Measurements from ENCODE around the gene FKBP14. TPM values are rescaled to one million over a fixed set of nuclear protein-coding genes. Genes with fewer than 3 reads are reported as not detected.
A peak's percentile ranks its signal among the peaks of the same experiment; 100 is the strongest.

Gene FKBP14
- total and polyA plus RNA-seq, 2 experiments from 2014 or later = 8.1 to 29.6 TPM

- no peaks in the 10 kb centered on the region for H3K27me3 ChIP-seq
- H3K27ac ChIP-seq = no peak overlapping the region
- no peaks in the 10 kb centered on the region for H3K36me3 ChIP-seq
- DNase-seq (ENCODE audit: low read depth in 1 of 2, low spot score in 1 of 2) = no peak
- TF ChIP-seq, protein P1, sequence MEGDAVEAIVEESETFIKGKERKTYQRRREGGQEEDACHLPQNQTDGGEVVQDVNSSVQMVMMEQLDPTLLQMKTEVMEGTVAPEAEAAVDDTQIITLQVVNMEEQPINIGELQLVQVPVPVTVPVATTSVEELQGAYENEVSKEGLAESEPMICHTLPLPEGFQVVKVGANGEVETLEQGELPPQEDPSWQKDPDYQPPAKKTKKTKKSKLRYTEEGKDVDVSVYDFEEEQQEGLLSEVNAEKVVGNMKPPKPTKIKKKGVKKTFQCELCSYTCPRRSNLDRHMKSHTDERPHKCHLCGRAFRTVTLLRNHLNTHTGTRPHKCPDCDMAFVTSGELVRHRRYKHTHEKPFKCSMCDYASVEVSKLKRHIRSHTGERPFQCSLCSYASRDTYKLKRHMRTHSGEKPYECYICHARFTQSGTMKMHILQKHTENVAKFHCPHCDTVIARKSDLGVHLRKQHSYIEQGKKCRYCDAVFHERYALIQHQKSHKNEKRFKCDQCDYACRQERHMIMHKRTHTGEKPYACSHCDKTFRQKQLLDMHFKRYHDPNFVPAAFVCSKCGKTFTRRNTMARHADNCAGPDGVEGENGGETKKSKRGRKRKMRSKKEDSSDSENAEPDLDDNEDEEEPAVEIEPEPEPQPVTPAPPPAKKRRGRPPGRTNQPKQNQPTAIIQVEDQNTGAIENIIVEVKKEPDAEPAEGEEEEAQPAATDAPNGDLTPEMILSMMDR (IDR thresholded peaks at IDR 0.05; ENCODE audit: low read depth, low read length) = no peak
- H3K4me3 ChIP-seq = no peak overlapping the region
- peaks cover 3% of the 10 kb centered on the region for H3K4me1 ChIP-seq (ENCODE audit: low read depth)
- H3K9me3 ChIP-seq (ENCODE audit: low read depth) = no peaks in the 10 kb centered on the region
Measured at GRCh38 chr7:29980151-29980550, 46.4 kb downstream of the FKBP14 start.

DNA sequence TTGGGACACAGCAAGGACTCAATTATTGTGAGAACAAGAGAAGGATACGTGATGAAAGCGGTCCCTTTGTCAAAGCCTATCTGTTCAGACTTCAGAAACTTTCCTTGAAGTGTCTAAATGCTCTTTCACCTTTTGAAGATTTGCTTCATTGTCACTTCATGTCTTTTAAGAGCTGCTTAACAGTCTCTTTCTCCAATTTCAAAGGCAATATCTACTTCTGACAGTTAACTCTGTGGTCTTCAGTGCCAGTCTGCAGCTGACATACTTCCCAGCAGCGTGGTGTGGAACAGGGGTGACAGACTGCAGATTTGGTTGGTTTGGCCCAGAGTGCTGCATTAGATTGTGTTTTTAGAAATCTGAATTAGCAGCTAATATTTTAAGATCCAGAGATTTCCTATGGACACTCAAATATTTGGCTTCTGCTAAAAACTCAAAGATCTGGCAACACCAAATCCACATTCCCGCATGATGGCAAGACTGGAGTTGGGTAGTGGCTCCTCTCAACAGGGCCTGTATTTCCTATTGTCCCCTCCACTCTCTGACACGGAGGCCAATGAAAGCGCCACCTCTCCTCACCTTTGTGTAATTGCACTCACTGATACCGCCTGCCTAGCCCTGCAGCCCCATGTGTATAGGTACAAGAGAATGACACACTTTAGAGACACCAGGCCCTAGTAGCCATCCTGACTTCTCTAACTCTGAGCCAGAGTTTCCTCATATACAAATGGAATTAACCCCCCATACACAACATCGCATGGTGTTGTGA lies 48.4 kb downstream of the FKBP14 start:
- no peaks in the 10 kb centered on the region for H3K9me3 ChIP-seq (ENCODE audit: low read depth)
- DNase-seq (ENCODE audit: low read depth in 1 of 2, low spot score in 1 of 2) = peak in 1 of 2 donors; percentile 50
- H3K27me3 ChIP-seq = no peaks in the 10 kb centered on the region
- TF ChIP-seq, protein P1 (IDR thresholded peaks at IDR 0.05; ENCODE audit: low read depth, low read length) = no peak
- no peak overlapping the region for H3K4me3 ChIP-seq
- peaks cover 3% of the 10 kb centered on the region for H3K4me1 ChIP-seq (ENCODE audit: low read depth)
- no peak overlapping the region for H3K27ac ChIP-seq
- H3K36me3 ChIP-seq = no peaks in the 10 kb centered on the region

DNA sequence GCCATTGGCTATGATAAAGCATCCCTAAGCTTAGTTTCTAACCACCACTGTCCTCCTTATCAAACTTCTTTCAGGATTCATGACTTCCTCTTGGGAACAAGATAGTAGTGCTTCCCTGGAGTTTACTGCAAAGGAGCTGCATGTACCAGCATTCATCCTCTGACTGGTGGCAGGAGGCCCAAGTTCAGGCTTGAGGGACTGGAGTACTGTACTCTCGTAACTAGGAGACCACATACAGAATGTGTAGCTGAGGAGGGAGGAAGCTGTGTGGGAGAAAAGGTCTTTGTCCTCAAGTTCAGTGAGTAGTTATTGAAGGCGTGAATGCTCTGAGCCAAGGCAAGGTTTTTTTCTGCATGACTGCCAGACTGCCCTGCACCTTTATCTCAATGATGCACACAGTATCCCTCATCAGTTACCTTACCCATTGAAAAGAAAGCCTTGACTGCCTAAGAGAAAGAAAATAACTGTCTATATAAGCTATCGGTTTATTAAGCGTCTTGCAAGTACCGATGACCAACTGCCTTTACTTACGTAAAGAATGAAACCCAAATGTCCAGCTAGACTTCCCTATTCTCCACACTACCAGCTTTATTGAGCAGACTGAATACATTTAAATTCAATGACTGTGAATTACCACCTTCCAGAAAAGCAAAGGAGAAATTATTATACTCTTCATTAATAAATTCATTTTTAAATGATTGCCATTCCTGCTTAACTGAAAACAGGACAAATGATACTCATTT lies 49.7 kb downstream of the FKBP14 start:
- no peak overlapping the region for H3K27ac ChIP-seq
- no peaks in the 10 kb centered on the region for H3K9me3 ChIP-seq (ENCODE audit: low read depth)
- DNase-seq (ENCODE audit: low read depth in 1 of 2, low spot score in 1 of 2) = peak; percentile 14 to 90
- no peaks in the 10 kb centered on the region for H3K36me3 ChIP-seq
- peaks cover 3% of the 10 kb centered on the region for H3K4me1 ChIP-seq (ENCODE audit: low read depth)
- no peak overlapping the region for H3K4me3 ChIP-seq
- no peaks in the 10 kb centered on the region for H3K27me3 ChIP-seq
- TF ChIP-seq, protein P1 (IDR thresholded peaks at IDR 0.05; ENCODE audit: low read depth, low read length) = no peak

DNA sequence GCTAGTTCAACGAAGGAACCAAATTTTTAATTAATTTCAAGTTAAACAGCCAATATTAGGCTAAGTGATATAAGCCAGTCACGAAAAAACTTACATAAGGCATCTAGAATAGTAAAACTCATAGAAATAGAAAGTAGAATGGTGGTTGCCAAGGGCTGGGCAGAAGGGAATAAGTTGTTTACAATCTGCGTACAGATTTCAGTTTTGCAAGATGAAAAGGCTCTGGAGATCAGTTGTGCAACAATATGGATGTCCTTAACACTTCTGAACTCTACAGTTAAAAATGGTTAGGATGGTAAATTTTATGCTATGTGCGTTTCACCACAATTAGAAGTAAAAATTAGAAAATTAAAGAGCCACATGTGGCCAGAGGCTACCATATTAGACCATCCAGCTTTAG lies 50.2 kb downstream of the FKBP14 start:
- no peaks in the 10 kb centered on the region for H3K27me3 ChIP-seq
- H3K4me1 ChIP-seq (ENCODE audit: low read depth) = peaks cover 3% of the 10 kb centered on the region
- TF ChIP-seq, protein P1 (IDR thresholded peaks at IDR 0.05; ENCODE audit: low read depth, low read length) = no peak
- H3K27ac ChIP-seq = no peak overlapping the region
- no peaks in the 10 kb centered on the region for H3K36me3 ChIP-seq
- no peak overlapping the region for H3K4me3 ChIP-seq
- no peaks in the 10 kb centered on the region for H3K9me3 ChIP-seq (ENCODE audit: low read depth)
- DNase-seq (ENCODE audit: low read depth in 1 of 2, low spot score in 1 of 2) = peak in 1 of 2 donors; percentile 62

GRCh38 chr7:29975561-29975960 lies 50.9 kb downstream of the FKBP14 start:
- Histone ChIP-seq H3K36me3 (no peaks in the 10 kb centered on the region), H3K9me3 (ENCODE audit: low read depth) (no peaks in the 10 kb centered on the region), H3K4me1 (ENCODE audit: low read depth) (peaks cover 3% of the 10 kb centered on the region), H3K27ac (no peak overlapping the region), H3K27me3 (no peaks in the 10 kb centered on the region), H3K4me3 (no peak overlapping the region)
- DNase-seq (ENCODE audit: low read depth in 1 of 2, low spot score in 1 of 2) = no peak
- TF ChIP-seq, protein P1 (IDR thresholded peaks at IDR 0.05; ENCODE audit: low read depth, low read length) = no peak
